Measurements from ENCODE around the gene E4F1.

E4F1 gene

DNA sequence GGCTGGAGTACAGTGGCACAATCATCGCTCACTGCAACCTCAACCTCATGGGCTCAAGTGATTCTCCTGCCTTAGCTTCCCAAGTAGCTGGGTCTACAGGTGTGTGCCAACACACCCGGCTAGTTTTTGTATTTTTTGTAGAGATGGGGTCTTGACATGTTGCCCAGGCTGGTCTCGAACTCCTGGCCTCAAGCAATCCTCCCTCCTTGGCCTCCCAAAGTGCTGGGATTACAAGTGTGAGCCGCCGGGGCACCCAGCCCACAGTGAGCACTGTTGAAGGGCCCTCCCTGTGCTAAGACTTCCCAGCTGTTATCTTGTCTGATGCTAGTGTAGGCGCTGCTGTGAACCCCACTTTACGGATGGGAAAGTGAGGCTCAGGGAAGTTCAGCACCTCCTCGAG lies 35.0 kb upstream of the E4F1 start:
- TF ChIP-seq EZH2phosphoT487 (IDR thresholded peaks at IDR 0.05; ENCODE audit: low read depth) = no peak
- TF ChIP-seq, protein P1, sequence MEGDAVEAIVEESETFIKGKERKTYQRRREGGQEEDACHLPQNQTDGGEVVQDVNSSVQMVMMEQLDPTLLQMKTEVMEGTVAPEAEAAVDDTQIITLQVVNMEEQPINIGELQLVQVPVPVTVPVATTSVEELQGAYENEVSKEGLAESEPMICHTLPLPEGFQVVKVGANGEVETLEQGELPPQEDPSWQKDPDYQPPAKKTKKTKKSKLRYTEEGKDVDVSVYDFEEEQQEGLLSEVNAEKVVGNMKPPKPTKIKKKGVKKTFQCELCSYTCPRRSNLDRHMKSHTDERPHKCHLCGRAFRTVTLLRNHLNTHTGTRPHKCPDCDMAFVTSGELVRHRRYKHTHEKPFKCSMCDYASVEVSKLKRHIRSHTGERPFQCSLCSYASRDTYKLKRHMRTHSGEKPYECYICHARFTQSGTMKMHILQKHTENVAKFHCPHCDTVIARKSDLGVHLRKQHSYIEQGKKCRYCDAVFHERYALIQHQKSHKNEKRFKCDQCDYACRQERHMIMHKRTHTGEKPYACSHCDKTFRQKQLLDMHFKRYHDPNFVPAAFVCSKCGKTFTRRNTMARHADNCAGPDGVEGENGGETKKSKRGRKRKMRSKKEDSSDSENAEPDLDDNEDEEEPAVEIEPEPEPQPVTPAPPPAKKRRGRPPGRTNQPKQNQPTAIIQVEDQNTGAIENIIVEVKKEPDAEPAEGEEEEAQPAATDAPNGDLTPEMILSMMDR (IDR thresholded peaks at IDR 0.05; ENCODE audit: low read depth, low read length) = no peak
- Histone ChIP-seq H4K20me1 (ENCODE audit: insufficient read depth, low read length) (no peaks in the 10 kb centered on the region), H2AFZ (ENCODE audit: low read depth, low read length) (no peak overlapping the region), H3K36me3 (replicated peaks; ENCODE audit: low read depth, low read length) (no peaks in the 10 kb centered on the region), H3K4me1 (ENCODE audit: low read length) (no peaks in the 10 kb centered on the region), H3K9me3 (ENCODE audit: insufficient read depth, low read length) (no peaks in the 10 kb centered on the region), H3K9ac (ENCODE audit: low read length) (no peak overlapping the region), H3K79me2 (ENCODE audit: low read length) (no peaks in the 10 kb centered on the region), H3K27me3 (ENCODE audit: low read depth, low read length) (no peaks in the 10 kb centered on the region), H3K4me3 (ENCODE audit: low read length) (no peak overlapping the region), H3K4me2 (ENCODE audit: low read length) (no peak overlapping the region), H3K27ac (ENCODE audit: low read length) (no peak overlapping the region)

DNA sequence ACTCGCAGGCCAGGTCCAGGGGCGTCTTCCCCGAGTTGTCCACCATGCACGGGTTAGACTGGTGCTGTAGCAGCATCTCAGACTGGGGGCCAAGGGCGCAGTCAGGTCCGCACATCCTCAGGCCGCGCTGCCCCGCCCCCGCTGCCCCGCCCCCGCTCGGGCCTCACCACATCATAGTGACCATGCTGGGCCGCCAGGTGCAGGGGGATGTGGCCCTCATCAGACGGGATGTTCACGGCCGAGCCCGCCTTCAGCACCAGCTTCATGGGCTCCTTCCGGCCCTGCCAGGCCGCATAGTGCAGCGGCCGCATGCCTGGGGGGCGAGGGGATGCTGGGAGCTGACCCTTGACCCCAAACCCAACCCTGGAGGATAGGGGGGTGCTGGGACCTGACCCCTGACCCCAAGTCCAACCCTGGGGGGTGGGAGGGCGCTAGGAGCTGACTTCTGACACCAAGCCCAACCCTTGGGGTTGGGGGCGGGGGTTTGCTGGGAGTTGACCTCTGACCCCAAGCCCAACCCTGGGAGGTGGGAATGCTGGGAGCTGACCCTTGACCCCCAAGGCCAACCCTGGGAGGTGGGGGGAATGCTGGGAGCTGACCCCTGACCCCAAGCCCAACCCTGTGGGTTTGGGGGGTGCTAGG lies 34.0 kb upstream of the E4F1 start:
- no peaks in the 10 kb centered on the region for H3K79me2 ChIP-seq (ENCODE audit: low read length)

DNA sequence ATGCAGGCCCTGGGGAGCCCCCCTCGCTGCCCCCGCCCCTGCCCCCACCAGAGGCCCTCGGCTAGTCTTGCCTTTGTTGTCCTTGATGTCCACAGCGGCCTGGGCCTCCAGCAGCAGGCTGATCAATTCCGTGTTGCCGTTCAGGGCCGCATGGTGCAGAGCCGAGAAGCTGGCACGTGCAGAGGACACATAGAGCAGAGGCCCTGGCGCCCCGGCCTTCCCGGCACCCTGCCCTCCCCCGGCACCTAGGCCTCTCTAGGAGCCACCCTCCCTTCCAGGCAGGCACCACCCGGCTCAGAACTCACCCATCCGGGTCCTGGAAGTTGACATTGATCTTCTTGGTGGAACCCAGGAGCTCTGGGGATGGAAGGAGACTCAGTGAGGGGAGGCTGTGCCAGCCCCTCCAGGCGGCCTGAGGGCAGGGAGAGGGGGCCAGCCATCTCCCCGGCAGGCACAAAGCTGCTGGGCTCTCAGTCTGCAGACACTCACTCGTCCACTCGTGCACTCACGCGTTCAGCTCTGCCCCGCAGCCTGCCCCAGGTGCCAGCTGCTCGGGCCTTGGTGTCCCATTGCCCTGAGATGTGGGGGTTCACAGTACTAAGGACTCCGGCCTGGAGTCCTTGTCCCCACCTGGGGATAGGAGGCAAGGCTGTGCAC lies 33.3 kb upstream of the E4F1 start:
- no peak overlapping the region for H3K4me2 ChIP-seq (ENCODE audit: low read length)
- no peaks in the 10 kb centered on the region for H3K9me3 ChIP-seq (ENCODE audit: insufficient read depth, low read length)
- no peaks in the 10 kb centered on the region for H4K20me1 ChIP-seq (ENCODE audit: insufficient read depth, low read length)
- H2AFZ ChIP-seq (ENCODE audit: low read depth, low read length) = peak overlapping the region; percentile 46; the same call in 1 of the 2 replicates
- H3K4me3 ChIP-seq (ENCODE audit: low read length) = no peak overlapping the region
- H3K79me2 ChIP-seq (ENCODE audit: low read length) = no peaks in the 10 kb centered on the region
- H3K4me1 ChIP-seq (ENCODE audit: low read length) = peaks cover 3% of the 10 kb centered on the region; the same call in 1 of the 2 replicates
- no peak for TF ChIP-seq EZH2phosphoT487 (IDR thresholded peaks at IDR 0.05; ENCODE audit: low read depth)
- H3K27ac ChIP-seq (ENCODE audit: low read length) = no peak overlapping the region
- H3K36me3 ChIP-seq (replicated peaks; ENCODE audit: low read depth, low read length) = no peaks in the 10 kb centered on the region
- H3K27me3 ChIP-seq (ENCODE audit: low read depth, low read length) = peaks cover 12% of the 10 kb centered on the region
- H3K9ac ChIP-seq (ENCODE audit: low read length) = no peak overlapping the region

More for the DNA sequence above, 34.0 kb upstream of the E4F1 start:
- no peaks in the 10 kb centered on the region for H3K36me3 ChIP-seq (replicated peaks; ENCODE audit: low read depth, low read length)
- no peak overlapping the region for H2AFZ ChIP-seq (ENCODE audit: low read depth, low read length)
- H3K27me3 ChIP-seq (ENCODE audit: low read depth, low read length) = peaks cover 4% of the 10 kb centered on the region
- H3K4me1 ChIP-seq (ENCODE audit: low read length) = no peaks in the 10 kb centered on the region
- H3K4me3 ChIP-seq (ENCODE audit: low read length) = no peak overlapping the region
- H3K4me2 ChIP-seq (ENCODE audit: low read length) = no peak overlapping the region
- H3K9ac ChIP-seq (ENCODE audit: low read length) = no peak overlapping the region
- TF ChIP-seq, protein P1 (IDR thresholded peaks at IDR 0.05; ENCODE audit: low read depth, low read length) = no peak
- no peak for TF ChIP-seq EZH2phosphoT487 (IDR thresholded peaks at IDR 0.05; ENCODE audit: low read depth)
- H3K27ac ChIP-seq (ENCODE audit: low read length) = no peak overlapping the region
- no peaks in the 10 kb centered on the region for H3K9me3 ChIP-seq (ENCODE audit: insufficient read depth, low read length)
- H4K20me1 ChIP-seq (ENCODE audit: insufficient read depth, low read length) = no peaks in the 10 kb centered on the region

DNA sequence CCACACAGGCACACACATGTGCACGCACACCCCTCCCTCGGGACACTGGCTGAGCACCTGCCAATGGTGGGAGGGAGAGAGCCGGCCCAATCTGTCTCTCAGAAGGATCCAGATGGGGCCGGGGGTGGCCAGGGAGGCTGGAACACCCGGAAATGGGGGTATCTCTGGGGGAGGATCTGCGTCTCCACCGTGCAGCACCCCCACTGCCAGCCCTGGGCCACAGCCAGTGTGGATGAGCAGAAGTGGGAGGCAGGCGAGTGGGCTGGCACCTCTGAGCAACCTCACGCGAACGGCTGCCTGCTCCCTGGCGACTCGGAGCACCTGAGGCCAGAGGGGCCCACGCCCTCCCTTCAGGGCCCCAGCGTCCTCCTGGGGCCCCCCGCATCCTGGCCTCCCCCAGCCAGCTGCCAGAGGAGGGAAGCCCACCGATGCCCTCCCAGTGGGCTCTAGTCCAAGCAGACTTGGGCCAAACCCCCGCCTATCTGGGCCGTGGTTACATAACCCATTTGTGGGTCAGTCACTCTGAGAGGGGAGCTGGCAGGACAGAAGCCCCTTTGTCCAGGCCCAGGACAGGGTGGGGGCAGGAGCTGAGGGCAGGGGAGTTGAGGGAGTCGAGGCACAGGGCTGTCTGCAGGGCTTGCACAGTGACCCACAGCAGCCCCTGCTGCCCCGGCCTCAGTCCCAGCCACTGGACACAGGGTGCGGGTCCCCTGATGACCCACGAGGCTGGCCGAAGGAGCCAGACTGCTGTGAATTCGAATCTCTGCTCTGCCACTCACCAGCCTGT lies 32.5 kb upstream of the E4F1 start:
- H3K4me2 ChIP-seq (ENCODE audit: low read length) = no peak overlapping the region
- no peaks in the 10 kb centered on the region for H3K79me2 ChIP-seq (ENCODE audit: low read length)
- peaks cover 19% of the 10 kb centered on the region for H3K27me3 ChIP-seq (ENCODE audit: low read depth, low read length)
- no peak overlapping the region for H3K27ac ChIP-seq (ENCODE audit: low read length)
- TF ChIP-seq, protein P1 (IDR thresholded peaks at IDR 0.05; ENCODE audit: low read depth, low read length) = no peak
- no peak for TF ChIP-seq EZH2phosphoT487 (IDR thresholded peaks at IDR 0.05; ENCODE audit: low read depth)
- no peak overlapping the region for H3K9ac ChIP-seq (ENCODE audit: low read length)
- no peaks in the 10 kb centered on the region for H4K20me1 ChIP-seq (ENCODE audit: insufficient read depth, low read length)
- H3K4me3 ChIP-seq (ENCODE audit: low read length) = no peak overlapping the region
- no peaks in the 10 kb centered on the region for H3K9me3 ChIP-seq (ENCODE audit: insufficient read depth, low read length)
- no peaks in the 10 kb centered on the region for H3K36me3 ChIP-seq (replicated peaks; ENCODE audit: low read depth, low read length)
- H2AFZ ChIP-seq (ENCODE audit: low read depth, low read length) = peak overlapping the region; percentile 46; the same call in 1 of the 2 replicates
- peaks cover 5% of the 10 kb centered on the region; the same call in 1 of the 2 replicates for H3K4me1 ChIP-seq (ENCODE audit: low read length)

Data from OCI-LY3 (cell line).